Activated B cell treated with CpG ODN at 0.5 μM for 24 hours (primary cell): ENCODE data around the gene TRIM54. TPM values are rescaled to one million over a fixed set of nuclear protein-coding genes. Genes with fewer than 3 reads are reported as not detected.
A peak's percentile ranks its signal among the peaks of the same experiment; 100 is the strongest.

Source experiments
- ATAC-seq: fragments of 200-7000 bp; cut with Tn5 transposase; one replicate; pipeline ENCODE4 v1.10.0; 2021; ENCODE audit warnings: low read depth, mild to moderate bottlenecking, moderate library complexity
- CTCF ChIA-PET: fragments of 350-600 bp; sonication (Branson Sonifier 250); formaldehyde crosslinking; loops from one replicate; lab custom pipeline; 2021; ENCODE audit warnings: antibody characterized with exemption; lab: Charles Lee
- POLR2A ChIA-PET: fragments of 350-600 bp; sonication (Branson Sonifier 250); formaldehyde crosslinking; loops from one replicate; lab custom pipeline; 2021; ENCODE audit warnings: antibody characterized with exemption; lab: Charles Lee
- DNase-seq: peaks from one replicate; pipeline ENCODE4 v3.0.0; 2022
- H3K27ac Mint-ChIP-seq: one replicate; pipeline ENCODE4 v1.8.0; 2020; ENCODE audit warnings: mixed read lengths
- H3K27me3 Mint-ChIP-seq: one replicate; pipeline ENCODE4 v1.8.0; 2021; ENCODE audit warnings: mixed read lengths
- H3K36me3 Mint-ChIP-seq: one replicate; pipeline ENCODE4 v1.8.0; 2021; ENCODE audit warnings: low read depth, mixed read lengths
- H3K4me1 Mint-ChIP-seq: one replicate; pipeline ENCODE4 v1.8.0; 2021; ENCODE audit warnings: mixed read lengths
- H3K4me3 Mint-ChIP-seq: one replicate; pipeline ENCODE4 v1.8.0; 2020; ENCODE audit warnings: mild to moderate bottlenecking, mixed read lengths
- H3K9me3 Mint-ChIP-seq: one replicate; pipeline ENCODE4 v1.8.0; 2020; ENCODE audit warnings: mixed read lengths
- CTCF ChIP-seq: fragments of 200-600 bp; IDR thresholded peaks from one replicate; pipeline ENCODE4 v1.8.0; 2022; ENCODE audit warnings: antibody characterized with exemption, mild to moderate bottlenecking
- intact Hi-C: fragments of 100-400 bp; cut with micrococcal nuclease; formaldehyde crosslinking; loops from one replicate; pipeline ENCODE4 v1.15.1; 2024
- total RNA-seq: library from RNA; stranded (reverse); gene quantifications from 2 replicates; pipeline ENCODE4 v1.2.3, GENCODE V29; 2022

The TRIM54 gene
- total RNA-seq, 1 donor from 2014 or later: not detected

- Mint-ChIP-seq H3K9me3 (no peaks in the 10 kb centered on the region), H3K27me3 (peaks cover 23% of the 10 kb centered on the region), H3K4me3 (peak overlapping the region; percentile 72), H3K4me1 (peaks cover 11% of the 10 kb centered on the region), H3K27ac (no peak overlapping the region), H3K36me3 (peaks cover under 1% of the 10 kb centered on the region)
- POLR2A ChIA-PET: interaction anchor here (0.6 to 1.1 kb wide), 4 partner anchors 19 to 1571 kb away, joined by 3 to 6 read pairs (median 5); partner anchors contain the start of gene MPV17
- peak; percentile 61 for TF ChIP-seq CTCF
- intact Hi-C loops: loop anchor here (1.0 to 2.0 kb wide), 4 partner anchors 19 to 457 kb away; partner anchors contain the start of gene MPV17
- CTCF ChIA-PET: interaction anchor here (0.6 to 3.0 kb wide), 23 partner anchors 10 to 947 kb away, joined by 3 to 28 read pairs (median 5); partner anchors contain the start of genes MPV17 and TRIM54
- DNase-seq (no peak), ATAC-seq (peak; percentile 75)
Measured at GRCh38 chr2:27303093-27304025, 21.1 kb downstream of the TRIM54 start.

DNA sequence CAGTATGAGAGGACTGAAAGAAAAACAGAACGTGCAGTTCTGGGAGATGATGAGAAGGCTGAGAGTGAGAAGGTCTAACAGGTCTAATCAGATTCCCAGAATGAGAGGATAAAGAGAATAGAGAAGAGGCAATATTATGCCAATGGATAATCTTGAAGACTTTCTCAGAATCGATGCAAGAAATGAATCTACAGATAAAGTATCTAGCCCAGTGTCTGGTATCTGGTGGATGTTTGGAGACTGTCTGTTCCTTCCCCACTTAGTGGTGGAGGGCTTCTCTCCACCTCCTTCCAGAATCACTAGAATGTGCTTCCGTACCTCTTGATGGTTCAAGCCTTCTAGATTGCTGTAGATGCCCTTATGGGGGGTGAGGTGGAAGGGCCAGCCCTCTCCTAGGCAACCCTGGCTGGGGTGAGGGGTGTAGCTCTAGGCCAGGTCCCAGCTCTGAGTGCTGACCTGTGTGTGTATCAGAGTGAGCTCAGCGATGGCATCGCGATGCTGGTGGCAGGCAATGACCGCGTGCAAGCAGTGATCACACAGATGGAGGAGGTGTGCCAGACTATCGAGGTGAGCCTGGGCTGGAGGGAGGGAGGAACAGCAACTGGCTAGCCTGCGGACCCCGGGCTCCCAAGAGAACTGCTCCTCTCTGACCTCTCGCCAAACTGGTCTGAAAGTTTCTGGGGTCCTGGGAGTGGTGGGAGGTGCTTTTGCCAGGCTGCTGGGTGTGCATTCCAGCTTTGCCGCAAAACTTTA lies 22.4 kb downstream of the TRIM54 start:
- TF ChIP-seq CTCF: no peak
- Mint-ChIP-seq H3K9me3 (no peaks in the 10 kb centered on the region), H3K4me3 (no peak overlapping the region), H3K27ac (no peak overlapping the region), H3K4me1 (peaks cover 11% of the 10 kb centered on the region), H3K36me3 (peaks cover 11% of the 10 kb centered on the region), H3K27me3 (peaks cover 18% of the 10 kb centered on the region)
- DNase-seq: no peak
- intact Hi-C loops: no loop called here
- ChIA-PET POLR2A (interaction anchor here (0.6 kb wide), 1 partner anchor 334 kb away, joined by 3 read pairs; no protein-coding TSS in a partner anchor), CTCF (interaction anchor here (0.8 to 3.0 kb wide), 5 partner anchors 14 to 458 kb away, joined by 3 to 28 read pairs (median 4); no protein-coding TSS in a partner anchor)
- no peak for ATAC-seq

- ChIA-PET CTCF (interaction anchor here (0.8 kb wide), 2 partner anchors 13 to 346 kb away, joined by 4 read pairs; no protein-coding TSS in a partner anchor), POLR2A (no interaction called here)
- H3K27ac Mint-ChIP-seq: no peak overlapping the region
- no peak for ATAC-seq
- H3K36me3 Mint-ChIP-seq: peaks cover 16% of the 10 kb centered on the region
- H3K27me3 Mint-ChIP-seq: peaks cover 18% of the 10 kb centered on the region
- no peak for TF ChIP-seq CTCF
- no peak overlapping the region for H3K4me3 Mint-ChIP-seq
- H3K4me1 Mint-ChIP-seq: peaks cover 11% of the 10 kb centered on the region
- DNase-seq: no peak
- H3K9me3 Mint-ChIP-seq: no peaks in the 10 kb centered on the region
- intact Hi-C loops: no loop called here
Measured at GRCh38 chr2:27305516-27305915, 23.3 kb downstream of the TRIM54 start.

DNA sequence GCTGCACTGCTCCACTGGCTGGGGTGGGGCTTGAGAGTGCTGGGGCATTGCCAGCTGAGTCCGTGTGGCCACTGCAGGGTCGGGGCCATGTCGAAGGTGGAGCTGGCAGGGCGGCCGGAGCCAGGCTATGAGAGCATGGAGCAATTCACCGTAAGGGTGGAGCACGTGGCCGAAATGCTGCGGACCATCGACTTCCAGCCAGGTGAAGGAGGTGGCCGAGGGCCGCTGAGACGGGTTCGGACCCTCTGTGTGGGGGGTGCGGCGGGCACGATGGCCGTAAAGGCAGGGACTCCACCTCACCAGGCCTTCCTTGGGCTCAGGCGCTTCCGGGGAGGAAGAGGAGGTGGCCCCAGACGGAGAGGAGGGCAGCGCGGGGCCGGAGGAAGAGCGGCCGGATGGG lies 23.9 kb downstream of the TRIM54 start:
- TF ChIP-seq CTCF: no peak
- ATAC-seq (no peak), DNase-seq (no peak)
- Mint-ChIP-seq H3K9me3 (no peaks in the 10 kb centered on the region), H3K27me3 (peaks cover 18% of the 10 kb centered on the region), H3K4me3 (peak overlapping the region; percentile 35), H3K36me3 (peaks cover 18% of the 10 kb centered on the region), H3K27ac (no peak overlapping the region), H3K4me1 (peaks cover 11% of the 10 kb centered on the region)
- intact Hi-C loops: no loop called here
- ChIA-PET POLR2A (no interaction called here), CTCF (no interaction called here)
